Choroid plexus epithelial cell (primary cell): ENCODE data around the gene HELZ2.

Source experiments
- DNase-seq: peaks from one replicate; pipeline ENCODE4 v3.0.0-alpha.2; 2010; ENCODE audit warnings: low read depth
- H3K4me3 ChIP-seq: 2 replicates; pipeline ENCODE4 v1.5.1; 2011; ENCODE audit warnings: low read depth, mild to moderate bottlenecking, control low read depth, low read length, moderate library complexity
- TF ChIP-seq, protein P1 (sequence below): conservative IDR thresholded peaks from 2 replicates; pipeline ENCODE4 v1.5.1; 2011; ENCODE audit warnings: low read depth, mild to moderate bottlenecking, control low read depth, inconsistent platforms, low read length, moderate library complexity

Gene HELZ2

DNA sequence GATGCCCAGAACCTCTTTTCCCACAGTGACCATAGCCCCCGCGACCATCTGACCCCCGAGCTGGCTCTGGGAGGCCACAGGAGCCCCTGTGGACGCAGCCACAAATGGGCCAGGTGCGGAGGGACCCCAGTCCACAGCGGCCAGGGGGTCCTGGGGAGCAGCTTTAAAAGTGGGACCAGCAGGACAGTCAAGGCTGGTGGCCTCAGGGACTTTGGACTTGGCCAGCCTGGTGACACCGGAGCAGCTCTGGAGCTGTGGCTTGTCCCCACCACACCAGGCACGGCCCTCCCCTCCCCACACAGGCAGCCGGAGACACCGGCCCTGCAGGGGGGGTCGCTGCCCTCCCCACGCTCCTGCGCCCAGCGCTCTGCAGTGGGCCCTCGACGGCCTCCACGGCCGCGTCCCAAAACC lies 16.6 kb downstream of the HELZ2 start:
- TF ChIP-seq, protein P1, sequence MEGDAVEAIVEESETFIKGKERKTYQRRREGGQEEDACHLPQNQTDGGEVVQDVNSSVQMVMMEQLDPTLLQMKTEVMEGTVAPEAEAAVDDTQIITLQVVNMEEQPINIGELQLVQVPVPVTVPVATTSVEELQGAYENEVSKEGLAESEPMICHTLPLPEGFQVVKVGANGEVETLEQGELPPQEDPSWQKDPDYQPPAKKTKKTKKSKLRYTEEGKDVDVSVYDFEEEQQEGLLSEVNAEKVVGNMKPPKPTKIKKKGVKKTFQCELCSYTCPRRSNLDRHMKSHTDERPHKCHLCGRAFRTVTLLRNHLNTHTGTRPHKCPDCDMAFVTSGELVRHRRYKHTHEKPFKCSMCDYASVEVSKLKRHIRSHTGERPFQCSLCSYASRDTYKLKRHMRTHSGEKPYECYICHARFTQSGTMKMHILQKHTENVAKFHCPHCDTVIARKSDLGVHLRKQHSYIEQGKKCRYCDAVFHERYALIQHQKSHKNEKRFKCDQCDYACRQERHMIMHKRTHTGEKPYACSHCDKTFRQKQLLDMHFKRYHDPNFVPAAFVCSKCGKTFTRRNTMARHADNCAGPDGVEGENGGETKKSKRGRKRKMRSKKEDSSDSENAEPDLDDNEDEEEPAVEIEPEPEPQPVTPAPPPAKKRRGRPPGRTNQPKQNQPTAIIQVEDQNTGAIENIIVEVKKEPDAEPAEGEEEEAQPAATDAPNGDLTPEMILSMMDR = no peak
- no peak overlapping the region for H3K4me3 ChIP-seq
- no peak for DNase-seq

DNA sequence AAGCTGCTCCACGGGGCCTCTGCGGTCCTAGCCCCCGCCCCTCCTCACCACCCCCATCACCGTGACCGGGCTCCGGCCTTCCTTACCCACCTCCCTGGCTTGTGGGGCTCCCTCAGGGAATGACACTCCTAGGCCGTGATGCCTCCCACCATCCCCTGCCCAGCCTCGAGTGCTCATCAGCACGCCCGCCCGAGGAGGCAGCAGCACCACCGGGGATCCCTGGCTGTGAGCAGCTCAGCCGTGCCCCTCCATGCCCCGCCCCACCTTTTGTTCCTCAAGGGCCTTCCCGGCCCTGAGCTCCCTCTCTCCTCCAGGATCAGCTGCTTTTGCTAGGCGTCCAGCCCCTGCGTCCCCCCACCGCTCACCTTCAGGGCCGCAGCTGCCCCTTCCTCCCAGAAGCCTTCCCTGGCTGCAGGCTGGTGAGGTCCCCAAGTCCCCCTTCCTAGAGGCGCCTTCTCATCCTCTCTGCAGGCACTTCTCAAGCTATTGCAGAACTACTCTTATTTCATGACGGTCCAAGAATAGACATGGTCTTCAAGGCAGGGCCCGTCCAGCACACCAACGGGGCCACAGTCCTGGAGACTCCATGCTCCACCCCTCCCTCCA lies 17.1 kb downstream of the HELZ2 start:
- no peak for DNase-seq
- TF ChIP-seq, protein P1 = no peak
- H3K4me3 ChIP-seq = no peak overlapping the region

DNA sequence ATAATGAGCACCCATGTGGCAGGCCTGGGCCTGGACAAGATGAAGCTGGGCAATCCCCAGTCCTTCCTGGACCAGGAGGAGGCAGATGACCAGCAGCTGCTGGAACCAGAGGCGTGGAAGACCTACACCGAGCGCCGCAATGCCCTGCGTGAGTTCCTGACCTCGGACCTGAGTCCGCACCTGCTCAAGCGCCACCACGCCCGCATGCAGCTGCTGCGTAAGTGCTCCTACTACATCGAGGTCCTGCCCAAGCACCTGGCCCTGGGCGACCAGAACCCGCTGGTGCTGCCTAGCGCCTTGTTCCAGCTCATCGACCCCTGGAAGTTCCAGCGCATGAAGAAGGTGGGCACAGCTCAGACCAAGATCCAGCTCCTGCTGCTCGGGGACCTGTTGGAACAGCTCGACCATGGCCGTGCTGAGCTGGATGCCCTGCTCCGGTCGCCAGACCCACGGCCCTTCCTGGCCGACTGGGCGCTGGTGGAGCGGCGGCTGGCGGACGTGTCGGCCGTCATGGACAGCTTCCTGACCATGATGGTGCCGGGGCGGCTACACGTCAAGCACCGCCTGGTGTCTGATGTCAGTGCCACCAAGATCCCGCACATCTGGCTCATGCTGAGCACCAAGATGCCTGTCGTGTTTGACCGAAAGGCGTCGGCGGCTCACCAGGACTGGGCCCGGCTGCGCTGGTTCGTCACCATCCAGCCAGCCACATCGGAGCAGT lies 18.2 kb downstream of the HELZ2 start:
- no peak overlapping the region for H3K4me3 ChIP-seq
- DNase-seq = no peak
- TF ChIP-seq, protein P1 = no peak

DNA sequence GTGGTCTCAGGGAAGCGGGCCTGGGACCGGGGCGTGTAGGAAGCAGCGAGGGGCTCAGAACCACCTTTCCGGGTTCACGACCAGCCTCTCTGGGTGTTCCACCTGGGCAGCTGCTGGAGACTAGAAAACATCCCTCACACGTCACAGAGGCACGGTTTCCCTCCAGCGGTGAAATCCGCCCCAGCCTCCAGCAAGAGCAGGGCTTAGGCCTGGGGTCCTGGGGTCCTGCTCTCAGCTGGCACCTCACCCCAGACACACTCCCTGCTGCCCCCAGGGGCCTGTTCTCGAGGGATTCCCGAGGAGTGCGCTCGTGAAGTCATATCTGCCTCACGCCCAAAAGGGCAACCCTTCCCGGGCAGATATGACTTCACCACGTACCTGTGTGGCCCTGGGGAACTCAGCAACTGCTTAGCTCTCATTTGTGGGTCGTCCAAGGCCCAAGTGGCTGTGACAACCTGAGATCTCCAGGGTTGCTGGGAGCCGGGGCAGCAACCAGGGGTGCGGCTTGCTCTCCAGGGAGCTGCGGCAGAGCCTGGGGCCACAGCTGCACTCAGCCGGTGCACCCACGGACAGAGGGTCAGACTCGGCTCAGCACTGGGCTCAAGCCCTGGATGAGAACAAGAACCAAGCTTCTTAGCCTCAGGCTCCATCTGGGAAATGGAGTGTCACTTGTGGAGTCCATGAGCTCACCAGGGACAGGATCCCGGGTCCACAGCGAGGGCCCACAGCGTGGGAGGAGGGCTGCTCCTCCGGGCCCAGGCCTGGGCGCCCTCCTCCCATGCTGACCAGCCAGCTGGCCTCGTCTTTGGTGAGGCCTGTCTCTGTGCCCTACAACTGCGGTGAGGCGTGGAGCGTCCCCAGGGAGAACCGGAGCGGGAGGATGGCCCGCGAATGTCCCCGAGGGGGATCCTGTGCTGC lies 19.4 kb downstream of the HELZ2 start:
- H3K4me3 ChIP-seq = no peak overlapping the region
- TF ChIP-seq, protein P1 = no peak
- no peak for DNase-seq

DNA sequence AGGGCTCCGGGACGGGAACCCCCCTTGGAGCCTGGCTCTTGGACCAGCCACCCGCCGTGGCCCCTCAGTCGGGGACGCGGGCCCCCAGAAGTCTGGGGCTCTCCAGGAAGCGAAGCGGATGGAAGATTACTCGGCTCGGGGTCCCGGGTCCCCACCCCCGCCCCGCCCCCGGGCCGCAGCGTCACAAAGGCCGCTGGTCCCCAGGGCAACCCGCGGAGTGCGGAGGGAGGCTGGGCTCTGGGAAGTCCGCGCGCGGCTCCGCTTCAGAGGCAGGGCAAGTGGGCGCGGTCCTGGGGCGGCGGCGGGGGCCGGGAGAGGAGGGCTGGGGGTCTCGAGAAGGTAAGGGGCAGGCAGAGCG lies 20.1 kb downstream of the HELZ2 start, which contains the start of gene FNDC11:
Gene FNDC11 (plus strand): TSS at position 227 of the 358 bp plus-strand sequence. CDS start 1,505 bp downstream, outside the sequence.
- peak within 1 kb of the TSS; percentile 56 for H3K4me3 ChIP-seq
- no peak for DNase-seq
- TF ChIP-seq, protein P1 = no peak

DNA sequence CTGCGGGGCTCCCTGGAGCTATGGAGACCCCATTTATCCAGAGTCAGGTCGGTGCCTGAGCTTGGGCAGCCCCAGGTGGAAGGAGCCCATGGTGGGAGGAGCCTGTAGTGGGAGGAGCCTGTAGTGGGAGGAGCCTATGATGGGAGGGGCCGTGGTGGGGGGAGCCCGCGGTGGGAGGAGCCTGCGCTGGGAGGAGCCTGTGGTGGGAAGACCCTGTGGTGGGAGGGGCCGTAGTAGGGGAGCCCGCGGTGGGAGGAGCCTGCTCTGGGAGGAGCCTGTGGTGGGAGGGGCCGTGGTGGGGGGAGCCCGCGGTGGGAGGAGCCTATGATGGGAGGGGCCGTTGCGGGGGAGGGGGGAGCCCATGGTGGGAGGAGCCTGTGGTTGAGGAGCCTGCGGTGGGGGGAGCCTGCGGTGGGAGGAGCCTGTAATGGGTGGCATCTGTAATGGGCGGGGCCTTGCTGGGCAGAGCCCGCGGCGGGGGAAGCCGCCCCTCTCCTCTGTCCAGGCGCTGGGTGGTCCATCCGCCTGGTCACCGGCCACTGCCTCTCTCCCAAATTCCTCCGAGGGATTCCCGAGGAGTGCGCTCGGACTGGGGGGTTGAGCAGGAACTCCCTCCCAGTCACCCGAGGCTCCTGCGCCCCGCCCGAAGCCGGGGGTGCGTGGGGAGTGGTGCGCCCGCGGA lies 20.6 kb downstream of the HELZ2 start:
- TF ChIP-seq, protein P1 = no peak
- H3K4me3 ChIP-seq = peak overlapping the region; percentile 56
- DNase-seq = peak; percentile 85
